PC-3 (cell line): ENCODE results near the gene CXCR6.

Source experiments
- CTCF ChIP-seq: fragments of 300-600 bp; sonication (generic); conservative IDR thresholded peaks from 2 replicates; pipeline ENCODE4 v1.5.1; 2017; ENCODE audit warnings: antibody characterized with exemption, low read depth, mild to moderate bottlenecking, low read length
- EZH2phosphoT487 ChIP-seq: fragments of 300-600 bp; sonication (generic); IDR thresholded peaks from 2 replicates; pipeline ENCODE4 v1.6.1; 2018; ENCODE audit warnings: mild to moderate bottlenecking, antibody characterized with exemption, low read length, borderline replicate concordance

GRCh38 chr3:45914362-45915058 lies 28.8 kb upstream of the CXCR6 start:
- TF ChIP-seq CTCF (no peak), EZH2phosphoT487 (no peak)
